Measurements from ENCODE around the gene NCOA3. TPM values are rescaled to one million over a fixed set of nuclear protein-coding genes. Genes with fewer than 3 reads are reported as not detected.
A peak's percentile ranks its signal among the peaks of the same experiment; 100 is the strongest.

NCOA3 gene
- total RNA-seq, 1 experiment from 2014 or later, result 31.1 TPM

DNA sequence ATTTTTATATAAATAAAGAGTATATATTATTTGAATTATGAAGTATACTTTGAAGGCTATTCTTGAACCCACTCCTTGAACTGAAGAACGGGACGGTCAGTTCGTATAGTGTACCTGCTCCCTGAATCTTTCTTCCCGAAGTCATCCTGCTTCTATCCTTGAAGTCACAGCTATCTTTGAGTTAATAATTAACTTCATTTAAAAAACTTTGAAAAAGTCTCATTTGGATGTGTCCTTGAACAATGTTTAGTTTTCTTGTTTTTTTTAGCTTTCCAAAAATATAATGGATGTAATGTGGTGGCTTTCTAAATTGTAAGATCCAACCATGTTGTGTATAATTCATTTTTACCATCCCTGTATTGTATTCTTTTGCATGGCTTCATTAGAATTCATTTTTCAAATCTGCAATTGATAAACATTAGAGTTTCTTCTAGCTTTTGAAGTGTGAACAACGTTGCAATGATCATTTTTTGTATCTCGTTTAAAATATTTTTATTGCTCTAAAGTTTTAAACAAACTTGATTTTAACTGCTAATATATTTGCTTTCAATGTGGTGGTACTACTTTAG is 94.4 kb downstream of the NCOA3 start:
- Histone ChIP-seq H3F3A (ENCODE audit: low read length, unreplicated experiment) (no peaks in the 10 kb centered on the region), H3K9me3 (ENCODE audit: low read length) (no peaks in the 10 kb centered on the region), H3K4me1 (ENCODE audit: insufficient read depth, low read length) (peaks cover 14% of the 10 kb centered on the region), H3K27ac (ENCODE audit: low read length) (no peak overlapping the region), H4K20me1 (ENCODE audit: low read length) (no peaks in the 10 kb centered on the region), H3K4me3 (ENCODE audit: low read length) (no peak overlapping the region), H3K9me2 (replicated peaks; ENCODE audit: low read length) (no peaks in the 10 kb centered on the region), H3K27me3 (ENCODE audit: low read length) (no peaks in the 10 kb centered on the region), H2AFZ (ENCODE audit: low read length) (no peak overlapping the region), H3K4me2 (ENCODE audit: low read length) (no peak overlapping the region), H3K9ac (ENCODE audit: low read length) (no peak overlapping the region), H3K79me2 (ENCODE audit: low read length) (peaks cover 3% of the 10 kb centered on the region; the same call in 1 of the 2 replicates), H3K36me3 (ENCODE audit: low read depth, low read length) (no peaks in the 10 kb centered on the region)
- ATAC-seq (no peak), DNase-seq (no peak)
- ChIA-PET POLR2A (ENCODE audit: unreplicated experiment) (no interaction called here), CTCF (no interaction called here)
- BruUV-seq (replicated peaks), result no TSS peak
- intact Hi-C loops (cut with micrococcal nuclease), result no loop called here
- TF ChIP-seq EZH2phosphoT487 (IDR thresholded peaks at IDR 0.05; ENCODE audit: borderline replicate concordance, low read length) (no peak), EZH2 (IDR thresholded peaks at IDR 0.05; ENCODE audit: low read length, unreplicated experiment) (no peak)
- TF ChIP-seq, protein P1, sequence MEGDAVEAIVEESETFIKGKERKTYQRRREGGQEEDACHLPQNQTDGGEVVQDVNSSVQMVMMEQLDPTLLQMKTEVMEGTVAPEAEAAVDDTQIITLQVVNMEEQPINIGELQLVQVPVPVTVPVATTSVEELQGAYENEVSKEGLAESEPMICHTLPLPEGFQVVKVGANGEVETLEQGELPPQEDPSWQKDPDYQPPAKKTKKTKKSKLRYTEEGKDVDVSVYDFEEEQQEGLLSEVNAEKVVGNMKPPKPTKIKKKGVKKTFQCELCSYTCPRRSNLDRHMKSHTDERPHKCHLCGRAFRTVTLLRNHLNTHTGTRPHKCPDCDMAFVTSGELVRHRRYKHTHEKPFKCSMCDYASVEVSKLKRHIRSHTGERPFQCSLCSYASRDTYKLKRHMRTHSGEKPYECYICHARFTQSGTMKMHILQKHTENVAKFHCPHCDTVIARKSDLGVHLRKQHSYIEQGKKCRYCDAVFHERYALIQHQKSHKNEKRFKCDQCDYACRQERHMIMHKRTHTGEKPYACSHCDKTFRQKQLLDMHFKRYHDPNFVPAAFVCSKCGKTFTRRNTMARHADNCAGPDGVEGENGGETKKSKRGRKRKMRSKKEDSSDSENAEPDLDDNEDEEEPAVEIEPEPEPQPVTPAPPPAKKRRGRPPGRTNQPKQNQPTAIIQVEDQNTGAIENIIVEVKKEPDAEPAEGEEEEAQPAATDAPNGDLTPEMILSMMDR (conservative IDR thresholded peaks at IDR 0.05; ENCODE audit: low read depth, low read length), result no peak

DNA sequence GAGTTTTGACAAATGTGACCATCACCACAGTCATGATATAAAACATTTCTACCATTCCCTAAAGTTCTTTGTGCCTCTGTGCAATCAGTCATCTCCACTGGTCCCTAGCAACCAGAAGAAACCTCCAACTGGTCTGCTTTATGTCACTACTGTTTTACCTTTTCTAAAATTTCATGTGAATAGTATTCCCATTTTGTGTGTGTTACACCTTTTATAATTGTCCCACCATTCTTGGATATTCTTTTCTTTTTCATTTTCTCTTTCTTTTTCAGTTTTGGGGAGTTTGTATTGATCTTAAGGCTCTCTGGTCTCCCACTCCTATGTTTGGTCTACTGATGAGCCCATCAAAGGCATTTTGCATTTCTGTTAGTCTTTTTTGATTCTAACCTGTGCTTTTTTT is 95.4 kb downstream of the NCOA3 start:
- peaks cover 4% of the 10 kb centered on the region; the same call in 1 of the 2 replicates for H3K79me2 ChIP-seq (ENCODE audit: low read length)
- POLR2A ChIA-PET (ENCODE audit: unreplicated experiment), result no interaction called here
- TF ChIP-seq, protein P1 (conservative IDR thresholded peaks at IDR 0.05; ENCODE audit: low read depth, low read length), result no peak
- TF ChIP-seq EZH2phosphoT487 (IDR thresholded peaks at IDR 0.05; ENCODE audit: borderline replicate concordance, low read length) (no peak), EZH2 (IDR thresholded peaks at IDR 0.05; ENCODE audit: low read length, unreplicated experiment) (no peak)

DNA sequence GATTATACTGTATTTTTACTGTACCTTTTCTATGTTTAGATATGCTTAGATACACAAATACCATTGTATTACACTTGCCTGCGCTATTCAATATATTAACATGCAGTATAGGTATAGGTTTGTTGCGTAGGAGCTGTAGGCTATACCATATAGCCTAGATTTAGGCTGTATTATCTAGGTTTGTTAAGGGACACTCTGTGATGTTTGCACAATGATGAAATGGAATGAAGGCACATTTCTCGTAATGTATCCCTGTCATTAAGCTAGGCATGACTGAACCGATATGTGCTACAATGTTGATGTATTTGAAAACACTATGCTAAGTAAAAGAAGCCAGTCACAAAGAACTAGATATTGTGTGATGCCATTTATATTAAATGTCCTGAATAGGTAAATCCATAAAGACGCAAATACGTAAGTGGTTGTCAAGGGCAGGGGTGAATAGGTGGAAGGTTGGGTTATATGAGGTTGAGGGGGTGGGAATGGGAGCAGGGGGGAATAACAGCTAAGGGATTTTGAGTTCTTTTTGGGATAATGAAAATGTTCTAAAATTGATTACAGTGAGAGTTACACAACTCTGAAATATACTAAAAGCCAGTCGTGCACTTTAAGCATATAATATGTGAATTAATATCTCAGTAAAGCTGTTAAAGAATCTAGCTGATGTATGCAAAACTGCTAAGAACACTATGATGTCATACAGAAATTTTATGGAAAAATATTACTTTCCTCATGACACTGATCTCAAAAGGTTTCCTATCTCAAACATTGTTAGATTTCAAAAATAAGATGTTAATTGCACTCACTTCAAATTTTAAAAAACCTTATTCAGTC is 97.4 kb downstream of the NCOA3 start:
- no peak overlapping the region for H2AFZ ChIP-seq (ENCODE audit: low read length)
- ATAC-seq, result peak; percentile 33
- H4K20me1 ChIP-seq (ENCODE audit: low read length), result no peaks in the 10 kb centered on the region
- H3K36me3 ChIP-seq (ENCODE audit: low read depth, low read length), result no peaks in the 10 kb centered on the region
- H3K27ac ChIP-seq (ENCODE audit: low read length), result no peak overlapping the region
- no peaks in the 10 kb centered on the region for H3K27me3 ChIP-seq (ENCODE audit: low read length)
- no peak for DNase-seq
- CTCF ChIA-PET, result no interaction called here
- H3K9me2 ChIP-seq (replicated peaks; ENCODE audit: low read length), result no peaks in the 10 kb centered on the region
- peaks cover 4% of the 10 kb centered on the region for H3K79me2 ChIP-seq (ENCODE audit: low read length)
- no peak overlapping the region for H3K9ac ChIP-seq (ENCODE audit: low read length)
- TF ChIP-seq, protein P1 (conservative IDR thresholded peaks at IDR 0.05; ENCODE audit: low read depth, low read length), result no peak
- H3K4me1 ChIP-seq (ENCODE audit: insufficient read depth, low read length), result peaks cover 14% of the 10 kb centered on the region
- POLR2A ChIA-PET (ENCODE audit: unreplicated experiment), result no interaction called here
- no peak overlapping the region for H3K4me3 ChIP-seq (ENCODE audit: low read length)
- H3K9me3 ChIP-seq (ENCODE audit: low read length), result no peaks in the 10 kb centered on the region
- peak overlapping the region; percentile 24 for H3K4me2 ChIP-seq (ENCODE audit: low read length)
- BruUV-seq (replicated peaks), result no TSS peak
- no peaks in the 10 kb centered on the region for H3F3A ChIP-seq (ENCODE audit: low read length, unreplicated experiment)
- intact Hi-C loops (cut with micrococcal nuclease), result loop anchor here (2.0 kb wide), 1 partner anchor 30 kb away; no protein-coding TSS in a partner anchor

More for the DNA sequence above, 95.4 kb downstream of the NCOA3 start:
- H3K36me3 ChIP-seq (ENCODE audit: low read depth, low read length), result no peaks in the 10 kb centered on the region
- no peaks in the 10 kb centered on the region for H3F3A ChIP-seq (ENCODE audit: low read length, unreplicated experiment)
- H3K27ac ChIP-seq (ENCODE audit: low read length), result no peak overlapping the region
- H3K27me3 ChIP-seq (ENCODE audit: low read length), result no peaks in the 10 kb centered on the region
- peaks cover 14% of the 10 kb centered on the region for H3K4me1 ChIP-seq (ENCODE audit: insufficient read depth, low read length)
- no peak overlapping the region for H3K9ac ChIP-seq (ENCODE audit: low read length)
- H3K9me2 ChIP-seq (replicated peaks; ENCODE audit: low read length), result no peaks in the 10 kb centered on the region
- BruUV-seq (replicated peaks), result no TSS peak
- CTCF ChIA-PET, result no interaction called here
- no peak for ATAC-seq
- no peak overlapping the region for H2AFZ ChIP-seq (ENCODE audit: low read length)
- intact Hi-C loops (cut with micrococcal nuclease), result no loop called here
- no peak overlapping the region for H3K4me3 ChIP-seq (ENCODE audit: low read length)
- H3K9me3 ChIP-seq (ENCODE audit: low read length), result no peaks in the 10 kb centered on the region
- no peaks in the 10 kb centered on the region for H4K20me1 ChIP-seq (ENCODE audit: low read length)
- no peak for DNase-seq
- H3K4me2 ChIP-seq (ENCODE audit: low read length), result no peak overlapping the region
